ENCODE data around the gene RSBN1.
"Not testable (repeated sequence)": the region's sequence is repeated elsewhere in the genome, so short reads cannot be mapped to it uniquely, and the experiment has no call there.

RSBN1 gene

GRCh38 chr1:113811888-113812660 lies at the start of gene RSBN1:
TSS of gene RSBN1 (minus strand) at chr1:113812476. CDS start at chr1:113812412, 64 bp downstream.
- peak; percentile 99 for DNase-seq

GRCh38 chr1:113861641-113862040 lies 49.4 kb upstream of the RSBN1 start:
- DNase-seq = no peak

- no peak for DNase-seq
Measured at GRCh38 chr1:113860891-113861290, 48.6 kb upstream of the RSBN1 start.

- no peak for DNase-seq
Measured at GRCh38 chr1:113859478-113860175, 47.4 kb upstream of the RSBN1 start.

- DNase-seq = no peak
Measured at GRCh38 chr1:113858982-113859381, 46.7 kb upstream of the RSBN1 start.

- no peak for DNase-seq
Measured at GRCh38 chr1:113858418-113858817, 46.1 kb upstream of the RSBN1 start.

- DNase-seq = no peak
Measured at GRCh38 chr1:113857776-113858175, 45.5 kb upstream of the RSBN1 start.

GRCh38 chr1:113856401-113856790 lies 44.1 kb upstream of the RSBN1 start:
- no peak for DNase-seq

- no peak for DNase-seq
Measured at GRCh38 chr1:113855630-113856400, 43.5 kb upstream of the RSBN1 start.

- no peak for DNase-seq
Measured at GRCh38 chr1:113854234-113854633, 42.0 kb upstream of the RSBN1 start.

GRCh38 chr1:113852694-113853093 lies 40.4 kb upstream of the RSBN1 start:
- DNase-seq = not testable (repeated sequence)

GRCh38 chr1:113850127-113850796 lies 38.0 kb upstream of the RSBN1 start:
- DNase-seq = no peak

GRCh38 chr1:113849072-113849471 lies 36.8 kb upstream of the RSBN1 start:
- DNase-seq = no peak

- no peak for DNase-seq
Measured at GRCh38 chr1:113846391-113847035, 34.2 kb upstream of the RSBN1 start.

- DNase-seq = no peak
Measured at GRCh38 chr1:113836534-113836933, 24.3 kb upstream of the RSBN1 start.

GRCh38 chr1:113835686-113836290 lies 23.5 kb upstream of the RSBN1 start:
- peak; percentile 25 for DNase-seq

GRCh38 chr1:113834716-113835115 lies 22.4 kb upstream of the RSBN1 start:
- no peak for DNase-seq

- no peak for DNase-seq
Measured at GRCh38 chr1:113830039-113830438, 17.8 kb upstream of the RSBN1 start.

GRCh38 chr1:113821916-113822315 lies 9.6 kb upstream of the RSBN1 start:
- DNase-seq = no peak

GRCh38 chr1:113818578-113818977 lies 6.3 kb upstream of the RSBN1 start:
- no peak for DNase-seq

- no peak for DNase-seq
Measured at GRCh38 chr1:113813218-113813617, 942 bp upstream of the RSBN1 start.

GRCh38 chr1:113812661-113813135 lies 422 bp upstream of the RSBN1 start:
- DNase-seq = peak; percentile 20

Measured in stimulated activated CD4-positive, alpha-beta T cell treated with anti-CD3 and anti-CD28 coated beads, Interleukin-15, amount 100 ng/mL, for 24 hours (primary cell).